HG03064 (cell line): ENCODE data around the gene APOA4.
A peak's percentile ranks its signal among the peaks of the same experiment; 100 is the strongest.

Experiments
- ATAC-seq: cut with Tn5 transposase; IDR thresholded peaks from one replicate; pipeline ENCODE4 v1.9.1; 2021; ENCODE audit warnings: low read depth; ENCODE audit not compliant: unreplicated experiment

APOA4 gene

GRCh38 chr11:116786326-116786725 is 36.8 kb downstream of the APOA4 start:
- ATAC-seq = no peak

DNA sequence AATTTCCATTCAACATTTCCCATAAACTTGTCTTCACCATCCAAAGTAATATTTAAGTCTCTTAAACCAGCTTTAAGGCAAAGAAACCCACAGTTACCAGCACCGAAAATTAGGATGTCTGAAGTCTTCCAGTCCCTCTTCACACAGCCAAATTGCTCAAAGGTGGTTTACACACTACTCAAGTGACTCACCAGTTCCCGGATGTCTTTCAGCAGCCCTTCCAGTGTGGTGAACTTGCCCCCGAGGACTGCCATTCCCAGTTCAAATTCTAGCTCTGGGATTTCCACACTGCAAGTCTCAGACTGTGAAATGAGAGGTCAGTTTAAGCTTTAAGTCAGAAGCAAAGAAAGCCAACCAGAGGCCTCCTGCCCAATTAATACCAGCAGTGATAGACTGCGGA is 40.4 kb downstream of the APOA4 start:
- ATAC-seq = no peak

- ATAC-seq = no peak
Observed at GRCh38 chr11:116778556-116778955, 44.5 kb downstream of the APOA4 start.

GRCh38 chr11:116777056-116777455 is 46.0 kb downstream of the APOA4 start:
- no peak for ATAC-seq

- ATAC-seq = no peak
Observed at GRCh38 chr11:116776522-116776984, 46.6 kb downstream of the APOA4 start.

GRCh38 chr11:116775975-116776374 is 47.1 kb downstream of the APOA4 start:
- ATAC-seq = no peak

DNA sequence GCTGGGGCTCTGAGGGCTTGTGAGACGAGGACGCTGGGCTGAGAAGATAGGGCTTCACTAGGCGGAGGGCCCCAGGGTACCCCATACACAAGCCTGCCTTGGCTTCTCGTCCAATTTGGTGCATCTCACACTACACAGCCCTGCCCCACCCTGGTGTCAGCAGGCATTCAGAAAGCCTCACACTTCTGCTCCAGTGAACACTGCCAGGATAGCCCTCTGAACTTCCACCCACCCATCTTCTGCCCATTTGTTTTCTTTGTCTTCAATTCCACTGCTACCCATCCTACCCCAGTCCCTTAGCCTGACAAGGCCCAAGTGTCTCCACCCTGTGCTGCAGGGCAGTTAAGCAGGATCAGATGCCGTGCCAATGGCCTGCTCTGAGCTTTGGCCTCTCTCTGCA is 48.4 kb downstream of the APOA4 start:
- ATAC-seq = no peak

DNA sequence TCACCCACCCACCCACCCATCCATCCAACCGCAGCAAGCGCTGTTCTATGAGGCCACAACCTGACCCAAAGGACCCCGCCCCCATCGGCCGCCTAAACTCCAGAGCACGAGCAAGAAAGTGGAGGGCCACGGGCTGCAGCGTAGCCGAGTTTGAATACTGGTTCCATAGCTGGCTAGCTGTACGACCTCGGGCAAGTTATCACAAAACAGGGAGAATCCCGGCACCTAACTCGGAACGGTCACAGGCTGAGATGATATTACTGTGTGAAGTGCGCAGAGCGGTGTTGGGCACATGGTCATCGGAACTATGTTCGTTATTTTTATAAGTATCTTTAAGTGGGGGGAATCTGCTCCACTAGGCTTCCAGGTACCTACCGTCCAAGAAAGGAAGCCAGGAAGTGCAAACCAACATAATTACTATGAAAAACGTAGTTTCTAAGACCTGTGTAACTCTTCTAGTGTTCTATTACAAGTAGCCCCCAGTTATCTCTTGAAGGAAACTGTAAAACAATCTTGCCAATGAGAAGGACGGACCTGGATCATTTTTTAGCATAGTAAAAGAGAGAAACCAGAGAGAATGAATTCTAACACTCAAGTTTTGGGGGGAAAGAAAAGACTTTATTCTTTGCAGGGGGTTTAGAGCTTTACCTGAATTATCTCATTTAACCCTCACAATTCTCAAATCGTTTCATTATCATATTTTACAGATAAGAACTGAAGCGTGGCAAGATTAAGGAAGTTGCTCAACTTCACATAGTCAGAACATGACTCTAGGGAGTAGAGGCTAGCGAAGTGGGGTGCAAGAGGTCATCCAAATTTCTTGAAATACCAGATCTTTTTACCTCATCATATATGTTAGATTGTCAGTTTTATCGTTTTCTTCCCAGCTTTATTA is 49.7 kb downstream of the APOA4 start:
- peak; percentile 11 for ATAC-seq

DNA sequence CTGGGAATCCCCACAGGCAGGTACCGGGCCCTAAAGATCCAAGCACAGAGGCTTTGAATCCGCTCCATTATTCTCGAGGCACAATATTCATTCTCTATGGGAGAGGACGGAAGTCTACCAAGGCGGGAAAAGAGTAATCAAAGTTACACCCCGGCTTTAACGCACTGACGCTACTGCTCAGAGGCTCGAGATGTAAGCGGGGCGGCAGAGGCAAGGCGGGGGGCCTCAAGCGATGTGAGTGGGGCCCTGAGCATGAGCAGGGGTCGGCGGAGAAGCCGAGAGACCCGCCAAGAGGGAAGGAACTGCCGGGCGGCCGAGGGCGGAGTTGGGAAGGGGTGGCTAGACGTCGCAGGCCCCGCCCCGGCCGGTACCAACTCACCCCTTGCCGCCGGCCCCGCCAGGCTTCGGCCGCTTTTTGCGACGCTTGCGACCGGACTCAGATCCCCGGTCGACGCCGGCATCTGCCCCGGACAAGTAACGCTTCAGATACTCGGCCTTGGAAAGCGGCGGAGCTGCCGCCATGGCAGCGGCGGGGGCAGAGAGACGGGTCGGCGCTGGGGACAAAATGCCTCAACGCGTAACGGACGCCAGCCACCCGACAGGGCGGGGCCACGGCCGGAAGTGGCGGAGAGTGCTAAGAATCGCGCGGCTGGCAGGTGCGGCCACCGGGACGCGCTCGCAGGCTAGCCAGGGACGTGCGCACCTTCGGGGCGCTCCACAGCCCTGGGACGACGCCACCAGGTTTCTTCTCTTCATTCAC is 50.5 kb downstream of the APOA4 start, which contains the start of gene BUD13:
BUD13 (minus strand) TSS at position 545 of the 760 bp plus-strand sequence; CDS start at position 522, 23 bp downstream.
- ATAC-seq = peak; percentile 86

GRCh38 chr11:116771935-116772334 is 51.2 kb downstream of the APOA4 start:
- ATAC-seq = no peak
